SK-N-MC (cell line): Measurements from ENCODE around the gene ARMC9.

Experiments
- EZH2 ChIP-seq: fragments of 200-600 bp; sonication (generic); IDR thresholded peaks from one replicate; pipeline ENCODE4 v1.6.1; 2017; ENCODE audit warnings: antibody characterized with exemption
- FOXP2 ChIP-seq: optimal IDR thresholded peaks from 2 replicates; pipeline ENCODE3; 2011; ENCODE audit warnings: mild to moderate bottlenecking, moderate library complexity; ENCODE audit not compliant: insufficient read depth; ENCODE audit errors: extremely low read length, control extremely low read depth

- TF ChIP-seq EZH2 (no peak), FOXP2 (no peak)
These were observed 37.7 kb upstream of the ARMC9 start for GRCh38 chr2:231160701-231161100.
